ELR (cell line): ENCODE results near the gene LCE2A.
A peak's percentile ranks its signal among the peaks of the same experiment; 100 is the strongest.
"Not testable (repeated sequence)": the region's sequence is repeated elsewhere in the genome, so short reads cannot be mapped to it uniquely, and the experiment has no call there.

Experiments
- DNase-seq: peaks from one replicate; pipeline ENCODE4 v3.0.0-alpha.2; 2015; ENCODE audit warnings: low read depth

The LCE2A gene, protein sequence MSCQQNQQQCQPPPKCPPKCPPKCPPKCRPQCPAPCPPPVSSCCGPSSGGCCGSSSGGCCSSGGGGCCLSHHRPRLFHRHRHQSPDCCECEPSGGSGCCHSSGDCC

DNA sequence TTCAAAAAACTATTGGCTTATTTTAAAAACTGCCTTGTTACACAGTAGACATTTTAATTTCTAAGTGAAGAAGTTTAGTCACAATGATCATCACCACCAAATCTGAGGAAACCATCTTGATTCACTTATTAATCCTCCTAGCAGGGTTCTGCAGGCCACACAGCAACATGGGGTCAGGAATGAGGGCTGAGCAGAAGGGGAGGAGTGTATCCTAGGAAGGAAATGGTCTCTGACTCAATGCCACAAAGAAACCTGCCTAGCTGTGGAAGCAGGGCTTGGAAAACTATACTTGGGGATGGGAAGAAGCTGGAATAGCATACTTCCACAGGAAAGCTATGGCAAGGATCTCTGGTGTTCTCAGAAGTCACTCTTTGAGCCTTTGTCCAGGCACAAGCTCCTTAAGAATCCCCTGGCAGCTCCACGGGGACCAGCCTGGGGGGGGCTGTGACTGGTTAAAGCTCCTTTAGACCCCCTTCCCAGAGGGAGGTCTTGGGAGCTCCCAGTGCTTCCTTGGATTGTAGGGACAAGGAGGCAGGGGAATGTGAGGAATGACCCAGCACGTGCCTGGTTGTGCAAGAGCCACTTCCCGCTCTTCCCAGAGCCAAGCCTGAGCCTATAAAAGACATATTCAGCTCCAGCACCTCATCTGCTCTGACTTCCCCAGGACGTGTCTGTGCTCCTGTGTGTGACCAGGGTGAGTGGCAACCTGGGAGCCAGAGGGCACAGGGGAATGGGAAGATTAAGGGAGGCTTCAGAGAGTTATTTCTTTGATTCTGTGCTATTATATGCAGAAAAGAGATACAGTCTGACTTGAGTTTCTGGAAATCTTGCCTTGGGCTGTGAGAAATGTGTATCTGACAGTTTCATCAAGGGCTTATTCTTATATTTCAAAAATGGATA, at the start of gene LCE2A:
Gene LCE2A (plus strand): TSS at position 645 of the 900 bp plus-strand sequence. CDS start 557 bp downstream, outside the sequence.
- DNase-seq = peak; percentile 54

GRCh38 chr1:152654110-152654509, 44.0 kb upstream of the LCE2A start:
- DNase-seq = peak; percentile 80

DNA sequence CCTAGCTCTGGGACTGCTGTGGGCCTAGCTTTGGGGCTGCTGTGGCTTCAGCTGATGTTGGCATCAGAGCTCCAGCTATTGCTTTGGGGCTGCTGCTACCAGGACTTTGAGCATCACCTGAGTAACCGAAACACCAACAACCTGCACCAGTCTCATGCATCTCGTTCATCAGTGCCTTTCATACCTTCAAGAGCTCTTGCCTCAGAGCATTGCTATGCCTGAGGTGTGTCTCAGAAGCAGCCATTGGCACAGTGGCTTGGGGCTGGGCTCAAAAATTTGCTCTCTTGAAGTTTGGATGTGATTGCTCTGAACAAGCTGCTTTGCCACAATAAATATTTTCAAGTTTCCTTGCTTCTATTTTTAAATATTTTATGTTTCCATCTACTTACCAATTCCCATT, 41.7 kb upstream of the LCE2A start:
- DNase-seq = no peak

DNA sequence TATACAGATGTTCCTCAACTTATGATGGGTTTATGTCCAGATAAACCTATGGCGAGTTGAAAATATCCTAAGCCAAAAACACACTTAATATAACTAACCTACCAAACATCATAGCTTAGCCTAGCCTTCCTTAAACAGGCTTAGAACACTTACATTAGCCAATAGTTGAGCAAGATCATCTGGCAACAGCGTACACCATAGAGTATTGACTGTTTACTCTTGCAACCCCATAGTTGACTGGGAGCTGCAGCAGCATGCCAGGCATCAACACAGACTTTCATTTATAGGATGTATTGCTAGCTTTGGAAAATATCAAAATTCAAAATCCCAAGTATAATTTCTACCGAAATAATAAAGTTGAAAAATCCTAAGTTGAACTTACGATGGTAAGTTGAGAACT, 40.5 kb upstream of the LCE2A start:
- DNase-seq = no peak

DNA sequence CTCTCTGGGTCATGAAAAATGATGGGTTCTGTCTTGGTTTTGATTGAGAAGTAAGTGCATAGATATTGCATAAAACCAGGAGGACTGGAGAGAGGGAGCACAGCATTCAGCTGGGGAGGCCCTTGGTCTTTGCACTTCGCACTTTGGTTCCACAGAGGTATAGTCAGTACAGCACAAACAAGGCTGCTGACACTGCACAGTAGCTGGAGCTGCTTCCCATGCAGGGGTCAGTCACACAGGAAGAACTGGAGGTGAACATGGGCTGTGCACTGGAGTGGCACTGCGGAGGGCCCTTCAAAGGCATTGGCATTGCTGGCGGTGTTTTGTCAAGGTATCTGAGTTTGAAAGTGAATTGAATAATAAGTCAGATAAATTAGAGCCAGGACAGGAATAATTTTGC, 39.5 kb upstream of the LCE2A start:
- no peak for DNase-seq

- no peak for DNase-seq
These were observed 35.0 kb upstream of the LCE2A start, which contains the start of gene LCE2D for GRCh38 chr1:152663098-152663497. LCE2D (plus strand) TSS chr1:152663380; CDS start chr1:152664106, 726 bp downstream.

GRCh38 chr1:152666171-152666570, 32.0 kb upstream of the LCE2A start:
- DNase-seq = not testable (repeated sequence)

DNA sequence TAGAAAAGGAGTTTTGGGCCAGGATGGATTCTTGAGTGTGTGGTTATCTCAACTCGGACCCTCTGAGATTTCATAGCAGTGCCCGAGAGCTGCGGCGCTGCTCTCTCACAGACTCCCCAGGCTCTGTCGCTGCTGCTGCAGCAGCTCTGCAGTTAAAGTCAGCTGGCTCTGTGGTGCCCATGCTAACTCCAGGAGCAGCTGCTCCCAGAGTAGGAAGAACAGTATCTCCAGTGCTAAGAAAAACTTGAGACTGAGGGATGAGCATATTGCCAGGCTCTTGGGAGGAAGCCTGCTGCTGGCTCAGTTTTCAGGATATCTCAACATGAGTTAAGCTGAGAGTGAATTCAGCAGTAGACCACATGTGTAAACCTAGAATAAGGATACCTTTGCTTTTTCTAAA, 30.5 kb upstream of the LCE2A start:
- no peak for DNase-seq

GRCh38 chr1:152673016-152673415, 25.1 kb upstream of the LCE2A start:
- peak; percentile 19 for DNase-seq

DNA sequence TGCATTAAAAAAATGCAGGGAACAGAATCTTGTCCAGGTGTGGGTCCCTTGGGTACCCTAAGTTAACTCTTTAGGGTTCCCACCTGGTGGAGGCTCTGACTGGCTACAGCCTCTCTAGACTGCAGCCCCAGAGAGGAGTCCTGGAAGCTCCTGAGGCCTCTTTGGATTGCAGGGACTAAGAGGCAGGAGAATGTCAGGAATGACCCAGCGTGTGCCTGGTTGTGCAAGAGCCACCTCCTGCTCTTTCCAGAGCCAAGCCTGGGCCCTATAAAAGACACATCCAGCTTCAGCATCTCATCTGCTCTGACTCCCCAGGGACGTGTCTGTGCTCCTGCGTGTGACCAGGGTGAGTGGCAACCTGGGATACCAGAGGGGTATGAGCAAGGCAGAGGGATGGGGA, 23.2 kb upstream of the LCE2A start, which contains the start of gene LCE2C:
Gene LCE2C (plus strand): TSS at position 297 of the 400 bp plus-strand sequence. CDS start 737 bp downstream, outside the sequence.
- not testable (repeated sequence) for DNase-seq

DNA sequence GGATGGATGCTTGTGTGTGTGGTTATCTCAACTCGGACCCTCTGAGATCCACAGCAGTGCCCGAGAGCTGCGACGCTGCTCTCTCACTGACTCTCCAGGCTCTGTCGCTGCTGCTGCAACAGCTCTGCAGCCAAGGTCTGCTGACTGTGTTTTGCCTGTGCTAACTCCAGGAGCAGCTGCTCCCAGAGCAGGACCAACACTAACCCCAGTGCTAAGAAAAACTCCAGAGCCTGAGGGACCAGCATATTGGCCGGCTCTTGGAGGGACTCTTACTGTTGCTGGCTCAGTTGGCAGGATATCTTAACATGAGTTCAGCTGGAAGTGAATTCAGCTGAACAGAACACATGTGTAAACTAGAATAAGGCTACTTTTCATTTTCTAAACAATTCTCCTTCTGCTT, 18.7 kb upstream of the LCE2A start:
- DNase-seq = no peak

DNA sequence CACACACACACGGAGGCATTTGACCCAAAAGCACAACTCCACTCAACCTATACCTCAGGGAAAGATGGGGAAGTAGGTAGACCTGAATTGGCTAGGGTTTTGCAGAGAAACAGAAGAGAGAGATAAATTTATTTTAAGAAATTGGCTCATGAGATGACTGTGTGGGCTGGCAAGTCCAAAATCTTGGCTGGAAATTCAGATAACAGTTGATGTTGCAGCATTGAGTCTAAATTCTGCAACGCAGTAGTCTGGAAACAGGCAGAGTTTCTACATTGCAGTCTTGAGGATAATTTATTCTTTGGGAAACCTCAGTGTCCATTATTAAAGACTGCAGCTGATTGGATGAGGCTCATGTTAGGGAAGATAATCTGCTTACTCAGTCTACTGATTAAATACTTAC, 16.5 kb upstream of the LCE2A start:
- no peak for DNase-seq

GRCh38 chr1:152683846-152684245, 14.3 kb upstream of the LCE2A start:
- peak; percentile 21 for DNase-seq

- DNase-seq = not testable (repeated sequence)
These were observed 12.3 kb upstream of the LCE2A start, which contains the start of gene LCE2B for GRCh38 chr1:152685823-152686222. LCE2B (plus strand) TSS chr1:152686123; CDS start chr1:152686844, 721 bp downstream.

DNA sequence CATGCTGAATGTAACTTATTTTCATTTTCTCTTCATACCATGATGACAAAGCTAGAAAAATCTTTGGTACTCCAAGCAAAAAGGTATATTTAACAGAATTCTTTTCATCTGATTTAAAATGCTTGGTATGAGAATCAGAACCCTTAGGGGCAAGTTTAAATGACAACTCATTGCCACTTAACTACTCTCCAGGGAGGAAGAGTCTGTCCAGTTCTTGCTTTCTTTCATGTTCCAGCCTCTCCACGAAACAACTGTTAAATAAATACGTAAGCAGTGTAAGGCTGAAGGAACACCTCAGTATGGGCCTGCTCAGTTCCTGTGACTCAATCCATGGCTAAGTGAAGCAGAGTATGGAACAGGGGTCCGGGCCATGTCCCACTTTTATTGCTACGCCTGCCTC, 1.6 kb downstream of the LCE2A start:
- DNase-seq = peak; percentile 56

- no peak for DNase-seq
These were observed 9.7 kb downstream of the LCE2A start, which contains the start of gene LCE4A for GRCh38 chr1:152707860-152708259. LCE4A (plus strand) TSS chr1:152708160; CDS start chr1:152709076, 916 bp downstream.

DNA sequence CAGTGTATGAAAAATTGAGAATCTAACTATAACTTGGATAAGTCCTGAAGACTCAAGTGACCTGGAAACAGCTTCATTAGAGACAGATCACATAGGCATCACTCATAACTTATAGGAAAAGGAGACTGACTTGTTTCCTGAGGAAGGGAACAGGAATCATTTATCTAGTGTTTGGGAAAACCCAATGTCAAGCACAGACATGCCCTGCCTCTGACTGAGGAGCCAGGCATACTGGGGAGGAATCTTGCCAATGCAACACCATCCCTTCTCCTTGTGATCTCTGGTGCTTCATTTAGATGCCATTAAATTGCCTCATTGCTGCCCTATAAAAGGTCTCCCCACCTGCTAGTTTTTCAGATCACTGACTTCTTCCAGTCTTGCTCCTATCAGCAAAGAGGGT, 20.1 kb downstream of the LCE2A start:
- no peak for DNase-seq

GRCh38 chr1:152725261-152725660, 27.1 kb downstream of the LCE2A start:
- DNase-seq = peak; percentile 37

DNA sequence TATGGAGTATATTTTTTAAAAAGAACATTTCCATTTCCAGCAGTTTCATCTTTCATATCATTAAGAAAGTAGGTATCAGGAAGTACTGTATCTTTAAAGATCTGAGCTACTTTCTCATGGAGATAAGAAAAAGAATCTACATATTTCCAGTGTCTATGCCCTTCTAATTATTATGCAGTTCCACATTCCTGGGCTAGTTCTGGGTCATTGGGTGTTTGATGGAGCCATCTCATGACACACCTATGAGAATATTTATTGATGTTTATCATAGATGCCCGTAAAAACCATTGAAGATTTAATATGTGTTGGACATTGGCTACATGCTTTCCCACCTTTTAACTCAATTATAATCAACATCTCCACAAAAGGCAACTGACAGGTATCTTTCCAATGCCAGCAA, 30.8 kb downstream of the LCE2A start:
- DNase-seq = no peak

- DNase-seq = no peak
These were observed 37.5 kb downstream of the LCE2A start for GRCh38 chr1:152735648-152736047.

DNA sequence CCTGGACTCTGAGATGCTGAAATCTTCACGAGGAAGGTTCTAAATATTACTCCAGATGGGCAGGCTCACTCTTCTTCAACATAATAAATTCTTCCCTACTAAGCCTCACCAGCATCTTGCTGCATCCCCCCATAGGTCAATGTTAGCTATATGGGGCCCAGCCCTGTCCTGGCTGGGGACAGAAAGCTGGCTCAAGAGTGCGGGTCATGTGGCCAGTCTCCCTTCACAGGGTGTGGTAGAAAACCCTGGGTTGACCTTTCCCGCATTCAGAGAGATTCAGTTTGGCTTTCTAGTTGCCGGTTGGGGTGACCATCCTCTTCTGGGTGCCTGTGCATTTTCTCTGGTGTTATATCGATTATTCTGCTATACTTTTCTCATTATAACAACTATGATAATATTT, 39.9 kb downstream of the LCE2A start:
- DNase-seq = no peak

DNA sequence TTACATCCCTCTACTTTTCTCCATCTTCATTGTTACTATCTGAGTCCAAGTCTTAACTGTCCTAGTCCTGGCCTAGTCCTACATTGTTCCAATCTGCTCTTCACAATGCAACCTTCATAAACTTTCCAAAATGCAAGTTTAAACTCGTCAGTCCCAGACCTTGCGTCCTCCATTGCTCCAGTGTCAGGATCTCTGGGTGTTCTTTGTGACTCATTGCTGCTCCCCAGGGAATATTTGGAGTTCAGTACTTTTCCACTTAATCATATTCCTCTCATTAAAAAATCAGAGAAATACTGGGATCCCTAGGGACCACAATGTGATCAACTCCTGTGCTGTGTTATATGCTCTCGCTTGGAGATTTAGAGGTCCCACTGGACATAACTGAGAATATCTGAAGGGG, 41.7 kb downstream of the LCE2A start:
- no peak for DNase-seq

DNA sequence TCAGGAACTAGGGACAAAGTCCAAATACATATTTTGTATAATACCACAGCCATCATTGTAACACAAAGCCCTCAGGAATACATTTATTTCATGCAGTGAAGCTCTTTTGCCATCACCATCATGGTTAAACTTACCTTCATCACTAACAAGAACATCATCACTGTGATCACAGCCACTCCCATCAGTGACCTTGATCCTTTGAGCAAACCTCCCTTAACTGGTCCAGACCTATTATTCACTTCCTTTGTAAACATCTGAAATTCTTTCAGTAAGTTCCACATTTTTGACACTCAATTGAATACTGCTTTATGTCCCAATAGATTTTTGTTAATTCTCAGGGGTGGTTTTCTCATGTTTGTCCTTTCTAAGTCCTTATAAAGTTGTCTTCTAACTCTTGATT, 43.5 kb downstream of the LCE2A start:
- peak; percentile 43 for DNase-seq
